Measurements from ENCODE around the gene RHEBL1. TPM values are rescaled to one million over a fixed set of nuclear protein-coding genes. Genes with fewer than 3 reads are reported as not detected.

Gene RHEBL1
- total and polyA plus RNA-seq, 2 of the 8 experiments (the other 6 are each of a cell fraction or from before 2014, with no cell fraction given): 7.5 to 9.4 TPM

- POLR2A ChIA-PET (ENCODE audit: partially characterized antibody): interaction anchor here (1.0 to 22.2 kb wide), 6 partner anchors 4 to 24 kb away, joined by 3 to 339 read pairs (median 26); partner anchors contain the start of gene KMT2D
- Histone ChIP-seq H3K9me3 (ENCODE audit: insufficient read depth in 2 of 2, low read depth in 1 of 2, low read length in 1 of 2) (no peaks in the 10 kb centered on the region), H3K4me2 (ENCODE audit: insufficient read depth in 1 of 2, low read depth in 2 of 2, low read length in 2 of 2) (no peak overlapping the region), H2BK20ac (ENCODE audit: low read length) (no peak overlapping the region), H3K14ac (ENCODE audit: insufficient read length) (no peak overlapping the region), H2BK5ac (ENCODE audit: low read depth, low read length) (no peak overlapping the region), H3K9ac (replicated peaks in 1 of 4; ENCODE audit: extremely low read depth in 1 of 4, low read depth in 3 of 4, low read length in 3 of 4) (no peak overlapping the region), H4K5ac (ENCODE audit: insufficient read length, low read depth, low read length) (no peak overlapping the region), H2AK5ac (ENCODE audit: low read depth, low read length) (no peak overlapping the region), H3K79me1 (ENCODE audit: low read depth, low read length) (no peaks in the 10 kb centered on the region; the same call in none of the 2 replicates), H3K27ac (ENCODE audit: low read depth, low read length) (no peak overlapping the region), H3K36me3 (ENCODE audit: control insufficient read depth in 2 of 4, insufficient read depth in 4 of 4, low read length in 3 of 4) (peaks cover 42 to 74% (median 70%) of the 10 kb centered on the region in 4 experiments), H3K27me3 (replicated peaks in 1 of 4; ENCODE audit: control insufficient read depth in 3 of 4, extremely low read depth in 1 of 4, insufficient read depth in 3 of 4, low read length in 3 of 4) (no peaks in the 10 kb centered on the region), H3K23me2 (ENCODE audit: low read depth, low read length) (no peaks in the 10 kb centered on the region), H3K79me2 (ENCODE audit: control insufficient read depth in 1 of 2, insufficient read depth in 2 of 2, low read length in 2 of 2) (no peaks in the 10 kb centered on the region), H2BK12ac (ENCODE audit: low read depth, low read length) (no peak overlapping the region), H3K4me3 (ENCODE audit: extremely low read depth in 1 of 4, insufficient read depth in 2 of 4, low read depth in 3 of 4, low read length in 4 of 4) (no peak overlapping the region), H4K20me1 (replicated peaks in 1 of 2; ENCODE audit: control insufficient read depth in 1 of 2, insufficient read depth in 2 of 2, low read length in 2 of 2) (peaks cover 9 to 16% of the 10 kb centered on the region in 2 experiments), H3K4me1 (replicated peaks in 1 of 4; ENCODE audit: control insufficient read depth in 3 of 4, insufficient read depth in 4 of 4, low read length in 3 of 4) (no peaks in the 10 kb centered on the region), H2BK15ac (ENCODE audit: low read length) (no peak overlapping the region), H3K18ac (ENCODE audit: extremely low read depth, low read length) (no peak overlapping the region), H3K56ac (replicated peaks; ENCODE audit: insufficient read length, low read depth, low read length) (no peak overlapping the region), H4K91ac (replicated peaks; ENCODE audit: insufficient read length, low read length) (no peak overlapping the region), H3K4ac (replicated peaks; ENCODE audit: insufficient read length, low read depth, low read length) (no peak overlapping the region), H4K8ac (ENCODE audit: extremely low read depth, insufficient read depth, low read length) (no peak overlapping the region), H3K23ac (ENCODE audit: insufficient read length) (no peak overlapping the region), H2BK120ac (replicated peaks; ENCODE audit: low read depth, low read length) (no peak overlapping the region), H2AFZ (ENCODE audit: low read length) (no peak overlapping the region)
- WGBS, 2 experiments (ENCODE audit: extremely low coverage in 1 of 2, insufficient coverage in 1 of 2, insufficient read length in 1 of 2, insufficient replicate concordance in 2 of 2, low coverage in 1 of 2, low lambda C conversion rate in 2 of 2, missing lambda C conversion rate in 1 of 2): 94% methylated on average over 4 of the region's 4 CpGs; no CpG with 5 or more reads in 1 of the 2 experiments
- FAIRE-seq: no peak
- CTCF ChIA-PET (ENCODE audit: partially characterized antibody): interaction anchor here (0.7 to 12.2 kb wide), 4 partner anchors 12 to 283 kb away, joined by 3 to 126 read pairs (median 19); partner anchors contain the start of gene PRKAG1
- TF ChIP-seq SP1 (IDR thresholded peaks at IDR 0.05; ENCODE audit: low read depth, low read length): no peak
- DNase-seq (ENCODE audit: low read depth in 1 of 2, low spot score in 2 of 2): no peak
Observed at GRCh38 chr12:49034286-49034622, 35.5 kb downstream of the RHEBL1 start.

Measured in H1 (cell line).